ENCODE results near the gene ZNF366.

ZNF366 gene

DNA sequence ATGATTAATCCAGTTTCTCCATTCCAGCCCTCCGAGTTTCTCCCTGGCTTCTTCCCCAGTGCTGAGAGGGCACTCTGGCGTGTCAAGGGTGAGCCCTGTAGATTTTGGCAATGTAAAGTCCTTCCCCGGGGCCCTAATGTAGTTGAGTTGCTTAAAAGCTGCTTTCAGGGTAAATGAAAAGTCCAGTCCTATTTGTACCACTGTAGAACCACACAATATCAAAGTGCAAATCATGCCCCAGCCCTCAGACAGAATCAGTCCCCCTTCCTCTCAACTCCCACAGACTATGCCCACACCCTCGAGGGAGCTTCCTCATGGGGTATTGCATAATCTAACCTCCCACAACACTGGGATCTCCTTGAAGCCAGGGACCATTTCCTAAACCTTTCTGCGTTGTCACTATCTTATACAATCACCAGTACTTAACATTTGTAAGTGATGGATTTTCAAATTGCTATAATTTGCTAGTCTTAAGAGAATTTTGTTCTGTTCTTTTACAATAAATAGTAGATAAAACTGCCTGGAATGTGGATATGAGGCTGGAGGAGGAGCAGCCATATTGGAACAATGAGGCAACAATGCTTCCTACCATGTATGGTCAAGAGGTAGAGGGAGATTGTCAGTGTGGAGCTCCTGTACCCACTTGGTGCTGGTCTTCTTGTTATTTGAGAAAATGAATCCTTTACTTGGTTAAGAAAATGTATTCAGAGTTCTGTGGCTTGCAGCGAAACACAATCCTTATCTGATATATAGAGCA, 34.4 kb downstream of the ZNF366 start:
- H3K27ac Mint-ChIP-seq, result no peak overlapping the region
- H3K27me3 Mint-ChIP-seq (ENCODE audit: low read depth), result peaks cover 18% of the 10 kb centered on the region
- no peaks in the 10 kb centered on the region for H3K36me3 Mint-ChIP-seq (ENCODE audit: low read depth)
- H3K9me3 Mint-ChIP-seq, result no peaks in the 10 kb centered on the region
- H3K4me3 Mint-ChIP-seq, result no peak overlapping the region
- no peaks in the 10 kb centered on the region for H3K4me1 Mint-ChIP-seq (ENCODE audit: low read depth)

DNA sequence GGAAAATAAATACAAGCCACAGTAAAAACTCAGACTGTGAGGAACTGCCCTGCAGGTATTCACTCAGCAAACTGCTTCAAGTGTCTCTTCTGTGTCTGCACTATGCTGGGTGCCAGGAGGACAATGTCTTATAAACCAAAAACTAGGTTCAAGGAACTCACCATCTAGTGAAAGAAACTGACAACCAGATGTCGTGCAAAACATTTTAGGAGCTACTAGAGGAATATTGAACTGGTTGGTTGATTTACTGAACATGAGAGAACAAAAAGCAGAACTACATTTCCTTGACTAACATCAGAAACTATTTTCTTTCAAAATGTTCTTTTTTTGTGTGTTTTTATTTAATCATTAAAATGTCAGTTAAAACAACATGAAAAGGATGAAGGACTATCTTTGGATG, 35.2 kb downstream of the ZNF366 start:
- H3K9me3 Mint-ChIP-seq, result no peaks in the 10 kb centered on the region
- no peak overlapping the region for H3K27ac Mint-ChIP-seq
- no peaks in the 10 kb centered on the region for H3K36me3 Mint-ChIP-seq (ENCODE audit: low read depth)
- H3K4me1 Mint-ChIP-seq (ENCODE audit: low read depth), result no peaks in the 10 kb centered on the region
- no peak overlapping the region for H3K4me3 Mint-ChIP-seq
- peaks cover 13% of the 10 kb centered on the region for H3K27me3 Mint-ChIP-seq (ENCODE audit: low read depth)

DNA sequence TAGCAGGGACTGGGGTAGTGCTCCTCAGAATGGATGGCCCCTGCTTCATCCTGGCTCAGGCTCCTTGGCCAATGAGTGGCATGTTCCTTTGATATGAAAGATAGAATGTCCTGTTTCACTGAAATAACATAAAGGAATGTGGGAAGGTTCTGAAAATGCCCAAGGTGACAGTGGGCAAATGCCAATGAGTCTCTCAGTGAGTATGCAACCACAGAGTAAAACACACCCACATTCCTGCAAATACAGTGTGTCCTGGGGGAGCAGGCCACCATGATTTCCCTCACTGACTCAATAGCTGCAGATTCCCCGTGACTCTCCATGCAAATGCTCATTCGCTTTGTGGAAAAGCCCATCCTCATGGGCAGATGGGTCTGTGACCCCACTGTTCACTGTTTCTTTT, 36.4 kb downstream of the ZNF366 start:
- Mint-ChIP-seq H3K4me3 (no peak overlapping the region), H3K36me3 (ENCODE audit: low read depth) (no peaks in the 10 kb centered on the region), H3K4me1 (ENCODE audit: low read depth) (no peaks in the 10 kb centered on the region), H3K9me3 (no peaks in the 10 kb centered on the region), H3K27ac (no peak overlapping the region), H3K27me3 (ENCODE audit: low read depth) (peaks cover 12% of the 10 kb centered on the region)

DNA sequence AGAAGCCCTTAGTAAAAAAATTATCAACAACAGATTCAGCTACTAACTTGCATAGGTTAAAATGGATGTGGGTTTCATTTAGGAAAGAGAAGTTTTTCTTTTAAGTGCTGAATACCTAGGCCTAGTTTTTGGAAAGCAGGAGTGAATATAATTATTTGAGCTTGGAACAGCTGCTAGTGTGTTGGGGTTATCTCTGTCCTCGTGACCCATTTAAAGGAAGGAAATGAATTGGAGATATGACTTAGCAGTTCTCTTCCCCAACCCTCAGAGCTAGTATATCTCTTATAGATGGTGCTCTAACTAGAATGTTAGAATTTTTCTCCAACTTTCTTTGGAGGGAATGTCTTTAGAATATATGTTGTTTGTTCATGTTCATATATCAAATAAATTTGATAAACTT, 38.6 kb downstream of the ZNF366 start:
- Mint-ChIP-seq H3K27me3 (ENCODE audit: low read depth) (peaks cover 10% of the 10 kb centered on the region), H3K27ac (no peak overlapping the region), H3K9me3 (no peaks in the 10 kb centered on the region), H3K4me1 (ENCODE audit: low read depth) (no peaks in the 10 kb centered on the region), H3K36me3 (ENCODE audit: low read depth) (no peaks in the 10 kb centered on the region), H3K4me3 (no peak overlapping the region)

DNA sequence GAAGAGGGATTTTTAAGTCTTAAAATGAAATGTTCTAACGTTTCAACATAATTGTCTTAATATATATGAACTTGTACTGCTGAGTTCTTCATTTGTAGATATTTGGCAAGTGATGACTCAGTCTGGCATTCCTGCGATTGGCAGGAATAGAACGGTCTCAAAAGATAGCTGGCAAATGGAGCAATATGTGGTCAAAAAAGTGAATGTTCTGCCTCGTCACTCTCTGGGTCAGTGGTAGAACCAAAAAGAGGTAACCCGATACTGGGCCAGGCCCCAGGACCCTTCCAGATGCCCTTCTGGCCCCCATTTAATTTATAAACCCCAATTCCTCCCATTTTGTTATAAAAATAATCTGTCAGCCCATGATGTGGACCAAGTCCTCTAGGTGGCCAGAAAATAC, 39.2 kb downstream of the ZNF366 start:
- H3K27me3 Mint-ChIP-seq (ENCODE audit: low read depth), result peaks cover 5% of the 10 kb centered on the region
- H3K4me1 Mint-ChIP-seq (ENCODE audit: low read depth), result no peaks in the 10 kb centered on the region
- H3K4me3 Mint-ChIP-seq, result no peak overlapping the region
- H3K36me3 Mint-ChIP-seq (ENCODE audit: low read depth), result no peaks in the 10 kb centered on the region
- no peaks in the 10 kb centered on the region for H3K9me3 Mint-ChIP-seq
- H3K27ac Mint-ChIP-seq, result no peak overlapping the region

DNA sequence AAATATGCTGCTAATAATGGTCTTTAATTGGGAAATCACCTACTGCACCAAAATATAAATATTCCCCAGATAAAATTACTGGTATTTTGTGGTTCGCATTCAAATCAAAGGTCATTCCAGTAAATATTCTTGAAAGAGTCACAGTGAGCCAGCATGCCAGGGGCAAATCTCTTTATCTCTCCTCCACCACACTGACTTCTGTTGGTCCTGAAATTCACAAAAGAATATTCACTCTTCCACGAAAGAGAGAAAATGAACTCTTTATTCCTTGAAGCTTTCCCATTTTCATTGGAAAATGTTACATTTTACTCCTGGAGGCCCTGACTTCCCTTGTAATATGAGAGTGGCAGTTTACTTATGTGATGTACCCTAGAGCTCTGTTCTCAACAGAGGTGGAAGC, 39.7 kb downstream of the ZNF366 start:
- no peaks in the 10 kb centered on the region for H3K9me3 Mint-ChIP-seq
- H3K4me1 Mint-ChIP-seq (ENCODE audit: low read depth), result no peaks in the 10 kb centered on the region
- H3K4me3 Mint-ChIP-seq, result no peak overlapping the region
- H3K36me3 Mint-ChIP-seq (ENCODE audit: low read depth), result no peaks in the 10 kb centered on the region
- H3K27me3 Mint-ChIP-seq (ENCODE audit: low read depth), result peaks cover 3% of the 10 kb centered on the region
- no peak overlapping the region for H3K27ac Mint-ChIP-seq

DNA sequence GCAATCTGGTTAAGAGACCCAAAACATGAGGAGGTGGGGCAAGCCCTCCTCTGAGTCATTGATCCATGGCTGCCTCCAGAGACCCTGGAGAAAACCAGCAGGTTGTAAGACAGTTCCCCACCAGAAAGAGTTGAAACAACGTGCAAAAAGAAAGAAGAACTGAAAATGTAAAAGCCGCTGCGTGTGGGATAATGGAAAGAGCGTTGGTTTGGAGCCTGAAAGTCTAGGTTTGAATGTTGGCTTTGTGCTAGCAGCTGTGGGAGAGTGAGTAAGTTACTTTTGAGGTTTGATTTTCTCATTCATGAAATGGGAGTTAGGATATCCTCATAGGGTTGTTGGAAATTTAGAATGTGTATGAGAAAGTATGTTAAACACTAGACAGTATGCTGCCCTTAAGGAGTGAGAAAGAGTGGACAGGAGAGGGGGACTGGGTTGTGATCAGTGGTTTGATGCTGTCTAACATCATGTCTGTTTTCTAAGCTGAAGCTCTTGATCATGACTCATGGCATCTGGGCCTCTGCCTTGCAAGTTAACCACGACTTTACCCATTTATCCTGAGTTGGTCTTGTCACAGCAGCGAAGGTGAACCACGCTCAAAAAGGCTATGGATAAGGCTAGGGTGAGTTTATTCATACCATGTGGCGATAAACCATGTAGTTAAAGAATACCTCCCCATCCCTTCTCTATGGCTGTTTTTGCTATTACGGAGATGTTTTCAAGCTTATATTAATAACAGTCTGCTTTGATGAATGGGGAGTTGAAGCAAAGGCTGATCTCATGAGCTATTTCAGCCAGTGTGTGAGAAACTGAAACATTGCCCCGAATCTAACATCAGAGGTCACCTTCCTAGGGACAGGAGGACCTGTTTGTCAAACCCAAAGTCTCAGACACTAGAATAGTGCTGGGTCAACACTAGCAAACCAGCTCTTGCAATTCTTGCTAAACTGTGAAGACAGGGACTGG, 41.3 kb downstream of the ZNF366 start:
- no peaks in the 10 kb centered on the region for H3K36me3 Mint-ChIP-seq (ENCODE audit: low read depth)
- no peak overlapping the region for H3K27ac Mint-ChIP-seq
- H3K9me3 Mint-ChIP-seq, result no peaks in the 10 kb centered on the region
- peaks cover 3% of the 10 kb centered on the region for H3K27me3 Mint-ChIP-seq (ENCODE audit: low read depth)
- no peaks in the 10 kb centered on the region for H3K4me1 Mint-ChIP-seq (ENCODE audit: low read depth)
- H3K4me3 Mint-ChIP-seq, result no peak overlapping the region

DNA sequence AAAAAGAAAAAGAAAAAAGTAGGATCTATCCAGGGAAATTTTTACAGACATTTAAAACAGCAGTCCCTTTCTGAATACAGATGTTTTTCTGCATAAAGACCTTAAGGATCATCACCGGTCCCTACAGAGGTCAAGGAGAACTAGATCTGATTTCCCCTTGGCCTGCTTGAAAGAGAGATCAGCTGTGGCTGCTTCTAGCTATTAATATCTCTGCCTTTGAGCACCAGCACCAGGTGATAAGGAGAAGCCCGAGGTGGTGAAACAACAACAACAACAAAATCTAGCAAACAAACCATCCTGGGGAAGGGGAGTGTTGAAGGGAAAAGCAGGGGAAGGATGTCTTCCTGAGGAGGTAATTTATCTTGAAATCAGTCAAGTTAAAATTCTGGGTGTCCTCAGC, 42.1 kb downstream of the ZNF366 start:
- no peak overlapping the region for H3K4me3 Mint-ChIP-seq
- no peaks in the 10 kb centered on the region for H3K9me3 Mint-ChIP-seq
- H3K4me1 Mint-ChIP-seq (ENCODE audit: low read depth), result no peaks in the 10 kb centered on the region
- peaks cover 3% of the 10 kb centered on the region for H3K27me3 Mint-ChIP-seq (ENCODE audit: low read depth)
- H3K36me3 Mint-ChIP-seq (ENCODE audit: low read depth), result no peaks in the 10 kb centered on the region
- H3K27ac Mint-ChIP-seq, result no peak overlapping the region

DNA sequence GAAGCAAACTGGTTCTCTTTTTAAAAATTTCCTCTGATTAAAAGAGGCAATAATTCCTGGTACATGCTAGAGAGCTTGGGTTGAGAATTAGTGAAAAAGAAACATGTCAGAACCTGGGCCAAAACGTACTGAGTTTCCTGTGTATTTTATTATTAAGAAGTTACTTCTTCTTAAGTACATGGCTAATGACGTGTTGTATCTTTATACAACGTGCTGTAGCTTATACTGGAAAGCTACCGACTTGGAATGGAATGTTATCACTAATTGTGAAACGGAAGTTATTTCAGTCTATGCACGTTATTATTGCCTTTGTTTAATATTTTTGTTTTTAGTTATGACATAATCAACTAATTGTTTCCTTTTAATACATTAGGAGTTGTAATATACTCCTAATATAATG, 43.1 kb downstream of the ZNF366 start:
- Mint-ChIP-seq H3K36me3 (ENCODE audit: low read depth) (no peaks in the 10 kb centered on the region), H3K27me3 (ENCODE audit: low read depth) (peaks cover 3% of the 10 kb centered on the region), H3K4me3 (no peak overlapping the region), H3K27ac (no peak overlapping the region), H3K4me1 (ENCODE audit: low read depth) (no peaks in the 10 kb centered on the region), H3K9me3 (no peaks in the 10 kb centered on the region)

DNA sequence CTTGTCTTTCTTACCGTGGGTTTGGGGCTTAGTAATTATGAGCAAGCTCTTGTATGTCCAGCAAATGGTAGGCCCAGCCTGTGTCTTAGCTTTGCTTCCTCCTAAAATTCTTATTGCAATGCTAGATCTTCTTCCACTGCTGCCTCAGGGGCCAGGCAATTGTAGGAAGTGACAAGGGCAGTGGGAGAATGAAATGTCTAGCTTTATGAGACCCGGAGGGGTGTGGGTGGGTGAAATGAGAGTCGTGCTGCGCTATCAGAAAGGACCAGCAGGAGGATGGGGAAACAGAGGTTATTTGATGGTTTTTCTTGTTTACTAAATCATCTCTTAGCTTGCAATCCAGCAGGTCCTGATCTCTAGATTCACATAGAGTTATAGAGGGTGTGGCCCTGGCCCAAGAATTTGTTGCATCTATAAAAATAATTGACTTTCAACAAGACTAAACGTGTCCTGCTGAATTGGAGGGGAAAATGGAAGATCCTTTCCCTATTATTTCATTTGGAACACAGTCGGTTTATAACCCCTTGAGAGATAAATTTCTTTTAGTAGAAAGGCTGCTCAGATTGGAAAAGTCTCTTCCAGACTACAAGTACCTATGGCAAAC, 43.7 kb downstream of the ZNF366 start:
- Mint-ChIP-seq H3K9me3 (no peaks in the 10 kb centered on the region), H3K4me3 (no peak overlapping the region), H3K36me3 (ENCODE audit: low read depth) (no peaks in the 10 kb centered on the region), H3K27me3 (ENCODE audit: low read depth) (peaks cover 3% of the 10 kb centered on the region), H3K4me1 (ENCODE audit: low read depth) (no peaks in the 10 kb centered on the region), H3K27ac (no peak overlapping the region)

DNA sequence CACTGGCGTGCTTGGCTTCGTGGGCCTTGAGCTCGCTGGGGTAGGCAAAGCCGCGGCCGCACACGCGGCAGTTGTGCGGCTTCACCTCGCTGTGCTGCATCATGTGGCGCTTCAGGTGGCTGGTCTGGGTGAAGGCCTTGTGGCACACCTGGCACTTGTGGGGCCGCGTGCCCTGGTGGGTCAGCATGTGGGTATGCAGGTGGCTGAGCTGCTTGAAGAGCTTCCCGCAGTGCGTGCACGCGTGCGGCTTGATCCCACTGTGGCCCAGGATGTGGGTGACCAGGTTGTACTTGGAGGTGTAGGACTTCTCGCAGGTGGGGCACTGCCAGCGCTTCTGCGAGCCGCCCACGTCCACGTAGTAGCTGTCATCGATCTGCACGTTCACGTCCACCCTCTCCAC, 46.8 kb downstream of the ZNF366 start:
- H3K4me1 Mint-ChIP-seq (ENCODE audit: low read depth), result no peaks in the 10 kb centered on the region
- H3K4me3 Mint-ChIP-seq, result no peak overlapping the region

DNA sequence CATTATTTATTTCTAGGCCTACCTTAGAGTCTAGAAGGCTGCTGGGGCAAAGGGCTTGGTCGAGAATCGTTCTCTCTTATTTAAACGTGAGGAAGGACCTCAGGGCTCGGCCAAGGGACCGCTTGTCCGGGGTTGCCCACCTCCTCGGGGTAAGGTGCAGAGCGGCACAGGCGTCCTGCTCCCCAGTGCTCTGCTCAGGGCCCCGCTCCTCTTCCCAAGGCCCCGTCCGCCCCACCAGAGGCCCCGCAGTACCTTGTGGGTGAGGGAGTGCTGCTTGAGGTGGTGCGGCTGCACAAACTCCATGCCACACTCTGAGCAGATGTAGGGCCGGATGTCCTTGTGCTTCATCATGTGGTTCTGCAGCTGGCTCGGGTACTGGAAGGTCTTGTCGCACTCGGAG, 47.3 kb downstream of the ZNF366 start:
- Mint-ChIP-seq H3K4me3 (no peak overlapping the region), H3K4me1 (ENCODE audit: low read depth) (no peaks in the 10 kb centered on the region), H3K9me3 (no peaks in the 10 kb centered on the region), H3K27me3 (ENCODE audit: low read depth) (no peaks in the 10 kb centered on the region), H3K27ac (no peak overlapping the region), H3K36me3 (ENCODE audit: low read depth) (no peaks in the 10 kb centered on the region)

More for the DNA sequence above, 46.8 kb downstream of the ZNF366 start:
- Mint-ChIP-seq H3K9me3 (no peaks in the 10 kb centered on the region), H3K27ac (no peak overlapping the region), H3K36me3 (ENCODE audit: low read depth) (no peaks in the 10 kb centered on the region), H3K27me3 (ENCODE audit: low read depth) (peaks cover under 1% of the 10 kb centered on the region)

DNA sequence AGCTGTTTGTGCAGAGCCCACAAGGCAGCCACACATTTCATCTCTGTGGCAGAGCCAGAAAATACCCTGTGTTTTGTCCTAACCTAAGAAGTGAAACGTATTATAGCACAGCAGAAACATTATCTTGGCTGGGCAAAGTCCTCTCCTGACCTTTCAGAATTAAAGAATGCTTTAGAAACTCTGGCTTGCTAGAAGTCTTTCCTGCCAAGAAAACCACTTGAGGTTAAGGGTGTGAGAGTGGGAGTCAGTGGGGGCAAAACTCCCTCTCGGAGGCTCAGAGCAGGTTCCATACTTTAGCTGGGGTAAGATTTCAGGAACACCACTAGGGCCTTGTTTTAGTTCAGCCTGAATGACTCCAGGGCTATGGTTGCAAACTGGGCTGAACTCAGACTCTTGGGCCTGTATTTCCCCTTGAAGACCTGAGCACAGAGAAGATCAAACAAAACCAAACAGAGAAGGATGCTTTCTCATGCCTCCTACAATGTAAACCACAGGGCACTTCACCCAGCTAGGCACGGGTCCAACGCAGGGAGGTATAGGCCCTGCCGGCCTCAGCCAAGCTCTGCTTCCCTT, 48.0 kb downstream of the ZNF366 start:
- Mint-ChIP-seq H3K27ac (no peak overlapping the region), H3K9me3 (no peaks in the 10 kb centered on the region), H3K4me3 (no peak overlapping the region), H3K27me3 (ENCODE audit: low read depth) (no peaks in the 10 kb centered on the region), H3K4me1 (ENCODE audit: low read depth) (no peaks in the 10 kb centered on the region), H3K36me3 (ENCODE audit: low read depth) (no peaks in the 10 kb centered on the region)

DNA sequence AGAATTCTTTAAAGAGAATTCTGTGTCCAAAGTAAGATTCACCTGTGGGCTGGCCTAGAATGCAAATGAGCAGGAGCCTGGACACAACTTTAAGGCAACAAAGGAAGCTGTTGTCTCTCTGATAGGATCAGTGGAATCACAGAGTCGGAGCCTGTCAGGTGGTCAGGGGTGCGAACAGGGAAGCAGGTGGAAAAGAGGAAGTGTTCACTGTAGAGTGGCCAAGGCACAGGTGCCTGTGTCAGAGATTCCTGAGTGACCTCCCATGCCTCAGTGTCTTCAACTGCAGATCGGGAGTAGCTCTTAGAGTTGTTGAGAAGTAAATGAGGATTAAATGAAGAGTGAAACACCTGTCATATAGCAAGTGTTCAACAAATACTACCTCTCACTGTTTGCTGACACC, 48.8 kb downstream of the ZNF366 start:
- Mint-ChIP-seq H3K27me3 (ENCODE audit: low read depth) (no peaks in the 10 kb centered on the region), H3K27ac (no peak overlapping the region), H3K9me3 (no peaks in the 10 kb centered on the region), H3K4me1 (ENCODE audit: low read depth) (no peaks in the 10 kb centered on the region), H3K4me3 (no peak overlapping the region), H3K36me3 (ENCODE audit: low read depth) (no peaks in the 10 kb centered on the region)

Measured in T-helper 1 cell treated with Interleukin-12 subunit alpha and Interleukin-12 subunit beta and Interleukin-4 antibody, amounts not matched to agents 30 μg/mL and 1 μg/mL, for 36 hours (primary cell).